ENCODE data around the gene JHY.

DNA sequence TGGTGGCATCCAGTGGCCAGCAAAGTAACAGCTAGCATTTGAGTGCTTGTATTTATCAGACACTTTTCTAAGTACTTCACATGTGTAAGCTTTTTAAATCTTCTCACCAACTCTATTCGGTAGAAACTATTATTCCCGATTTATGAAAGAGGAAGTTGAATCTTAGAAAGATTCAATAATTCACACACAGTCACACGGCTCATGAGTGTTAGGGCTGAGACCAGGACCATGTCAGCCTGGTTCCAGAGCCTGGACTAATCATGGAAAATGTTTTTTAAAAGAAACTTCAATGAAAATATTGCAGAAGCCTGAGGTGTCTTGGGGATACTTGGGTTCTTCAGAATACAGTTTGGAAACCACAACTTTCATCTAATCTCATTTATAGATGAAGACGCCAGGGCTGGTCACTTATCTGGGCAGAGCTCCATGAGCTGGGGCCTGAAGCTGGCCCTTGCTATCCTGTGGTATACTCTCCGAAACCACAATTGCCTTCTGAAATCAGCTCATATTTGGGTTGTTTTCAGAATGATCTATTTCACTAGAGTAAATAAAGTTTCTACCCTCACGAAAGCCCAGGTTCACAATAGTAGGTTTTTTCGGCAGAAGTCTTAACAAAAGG, 48.6 kb upstream of the JHY start:
- TF ChIP-seq EZH2phosphoT487 (IDR thresholded peaks at IDR 0.05; ENCODE audit: borderline replicate concordance, low read depth, low read length), result no peak
- TF ChIP-seq, protein P1, sequence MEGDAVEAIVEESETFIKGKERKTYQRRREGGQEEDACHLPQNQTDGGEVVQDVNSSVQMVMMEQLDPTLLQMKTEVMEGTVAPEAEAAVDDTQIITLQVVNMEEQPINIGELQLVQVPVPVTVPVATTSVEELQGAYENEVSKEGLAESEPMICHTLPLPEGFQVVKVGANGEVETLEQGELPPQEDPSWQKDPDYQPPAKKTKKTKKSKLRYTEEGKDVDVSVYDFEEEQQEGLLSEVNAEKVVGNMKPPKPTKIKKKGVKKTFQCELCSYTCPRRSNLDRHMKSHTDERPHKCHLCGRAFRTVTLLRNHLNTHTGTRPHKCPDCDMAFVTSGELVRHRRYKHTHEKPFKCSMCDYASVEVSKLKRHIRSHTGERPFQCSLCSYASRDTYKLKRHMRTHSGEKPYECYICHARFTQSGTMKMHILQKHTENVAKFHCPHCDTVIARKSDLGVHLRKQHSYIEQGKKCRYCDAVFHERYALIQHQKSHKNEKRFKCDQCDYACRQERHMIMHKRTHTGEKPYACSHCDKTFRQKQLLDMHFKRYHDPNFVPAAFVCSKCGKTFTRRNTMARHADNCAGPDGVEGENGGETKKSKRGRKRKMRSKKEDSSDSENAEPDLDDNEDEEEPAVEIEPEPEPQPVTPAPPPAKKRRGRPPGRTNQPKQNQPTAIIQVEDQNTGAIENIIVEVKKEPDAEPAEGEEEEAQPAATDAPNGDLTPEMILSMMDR (conservative IDR thresholded peaks at IDR 0.05; ENCODE audit: low read length), result no peak

All from OCI-LY7 (cell line).